Tibial nerve (tissue), 4 donors: ENCODE measurements around the gene WDR31. TPM values are rescaled to one million over a fixed set of nuclear protein-coding genes. Genes with fewer than 3 reads are reported as not detected.
"Not testable (repeated sequence)": the region's sequence is repeated elsewhere in the genome, so short reads cannot be mapped to it uniquely, and the experiment has no call there.

ENCODE experiments used
- DNase-seq, 2 donors: peaks; one replicate each; pipeline ENCODE4 v3.0.0-alpha.2; 2019; ENCODE audit warnings: low spot score in 2 of 2
- H3K27ac ChIP-seq, 4 donors: fragments of 200-600 bp; sonication (generic) in 3 of 4; one replicate each; pipeline ENCODE4 v1.5.1; 2017 to 2019; ENCODE audit warnings: mild to moderate bottlenecking in 1 of 4
- H3K27me3 ChIP-seq, 2 donors: fragments of 200-600 bp; sonication (generic) in 1 of 2; one replicate each; pipeline versions ENCODE4 v1.5.1 to v1.6.0; 2017 to 2019
- H3K36me3 ChIP-seq, 3 donors: fragments of 200-600 bp; sonication (generic); one replicate each; pipeline ENCODE4 v1.5.1; 2018 to 2019
- H3K4me1 ChIP-seq, 4 donors: fragments of 200-600 bp; sonication (generic) in 3 of 4; one replicate each; pipeline ENCODE4 v1.5.1; 2017 to 2019
- H3K4me3 ChIP-seq, 4 donors: fragments of 200-600 bp; sonication (generic) in 3 of 4; one replicate each; pipeline ENCODE4 v1.5.1; 2017 to 2019; ENCODE audit warnings: mild to moderate bottlenecking in 1 of 4, moderate library complexity in 1 of 4
- H3K9me3 ChIP-seq, 4 donors: fragments of 200-600 bp; sonication (generic) in 3 of 4; one replicate each; pipeline ENCODE4 v1.5.1; 2017 to 2019
- CTCF ChIP-seq, 5 experiments: fragments of 200-600 bp in 3 of 5; fragments of 450-650 bp in 2 of 5; sonication (generic) in 3 of 5; IDR thresholded peaks; one replicate each; pipeline ENCODE4 v1.5.1; 2016 to 2019; ENCODE audit warnings: antibody characterized with exemption in 5 of 5, mild to moderate bottlenecking in 3 of 5, moderate library complexity in 2 of 5
- EP300 ChIP-seq, 2 donors: sonication (generic); formaldehyde crosslinking; IDR thresholded peaks; one replicate each; pipeline ENCODE4 v1.6.1; 2017; ENCODE audit warnings: antibody characterized with exemption in 2 of 2, mild to moderate bottlenecking in 1 of 2
- POLR2A ChIP-seq, 2 donors: fragments of 450-650 bp; IDR thresholded peaks; one replicate each; pipeline ENCODE4 v1.6.1; 2017; ENCODE audit warnings: antibody characterized with exemption in 2 of 2, mild to moderate bottlenecking in 2 of 2, moderate library complexity in 2 of 2
- WGBS, 2 donors: methylation state at CpG; one replicate each; pipeline ENCODE4 v1.1.5; 2018; 5-methylcytosine and 5-hydroxymethylcytosine counted together
- total RNA-seq, 4 donors: library from RNA; depleted of rRNA; stranded (reverse); fragments of >200 nt; gene quantifications; one replicate each; pipeline ENCODE4 v1.1.0, GENCODE V29; 2016

Gene WDR31
- total RNA-seq, 4 donors from 2014 or later = 0.60 to 2.8 (median 1.4) TPM

DNA sequence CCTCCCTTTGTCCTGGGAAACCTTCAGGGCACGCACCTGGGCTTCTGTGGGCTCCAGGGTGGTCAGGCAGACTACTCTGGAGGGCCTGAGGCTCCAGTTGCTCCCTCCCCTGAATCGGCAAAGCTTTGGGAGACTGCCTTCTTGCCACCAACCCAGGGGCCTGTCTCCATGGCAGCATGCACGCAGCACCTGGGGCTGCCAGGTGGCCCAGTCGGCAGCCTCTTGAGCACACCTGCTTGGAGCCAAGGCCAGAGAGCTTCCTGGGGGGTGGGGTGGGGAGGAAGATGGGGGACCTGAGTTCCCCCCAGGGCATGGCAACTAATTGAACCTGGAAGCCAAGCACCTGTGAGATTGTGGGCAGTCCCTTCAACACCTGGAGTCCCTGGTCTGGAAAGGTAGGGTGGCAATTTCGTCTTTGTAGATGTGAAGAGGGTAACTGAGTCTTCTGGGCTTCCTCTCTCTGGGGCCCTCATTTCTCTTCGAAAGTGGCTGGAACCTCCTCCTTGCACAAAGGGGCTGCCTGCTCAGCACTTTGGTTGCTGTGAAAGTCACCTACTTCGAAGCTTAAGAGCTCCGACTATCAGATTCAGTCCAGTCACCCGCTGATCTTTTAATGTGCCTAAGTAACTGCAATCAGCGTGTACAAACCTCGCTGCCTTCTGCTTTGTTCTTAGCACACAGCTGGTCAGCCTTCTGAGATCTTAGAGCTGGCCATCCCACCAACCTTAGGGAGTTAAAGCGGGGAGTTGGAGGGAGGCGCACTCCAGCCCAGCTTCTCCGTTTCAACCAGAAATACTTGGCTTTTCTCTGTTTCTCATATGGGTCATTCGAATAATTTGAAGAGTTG lies 40.9 kb downstream of the WDR31 start:
- no peaks in the 10 kb centered on the region for H3K9me3 ChIP-seq
- 84 to 85% methylated on average over 15 of the region's 15 CpGs for WGBS, 2 donors
- TF ChIP-seq EP300 (IDR thresholded peaks at IDR 0.05) (no peak), POLR2A (IDR thresholded peaks at IDR 0.05) (no peak), CTCF (IDR thresholded peaks at IDR 0.05) (no peak)
- no peaks in the 10 kb centered on the region for H3K27me3 ChIP-seq
- no peaks in the 10 kb centered on the region for H3K4me1 ChIP-seq
- H3K27ac ChIP-seq = no peak overlapping the region
- no peak for DNase-seq
- peaks cover 0 to 1% (median 0%) of the 10 kb centered on the region in 3 donors for H3K36me3 ChIP-seq
- H3K4me3 ChIP-seq = no peak overlapping the region

- DNase-seq = no peak
- no peak overlapping the region for H3K4me3 ChIP-seq
- no peaks in the 10 kb centered on the region for H3K4me1 ChIP-seq
- H3K27ac ChIP-seq = no peak overlapping the region
- TF ChIP-seq POLR2A (IDR thresholded peaks at IDR 0.05) = no peak
- TF ChIP-seq EP300 (IDR thresholded peaks at IDR 0.05) = no peak
- no peak for TF ChIP-seq CTCF (IDR thresholded peaks at IDR 0.05)
- H3K9me3 ChIP-seq = no peaks in the 10 kb centered on the region
- H3K27me3 ChIP-seq = no peaks in the 10 kb centered on the region
- WGBS, 2 donors = 88 to 95% methylated on average over 8 of the region's 8 CpGs
- peaks cover 0 to 9% (median 0%) of the 10 kb centered on the region in 3 donors for H3K36me3 ChIP-seq
Measured at GRCh38 chr9:113298311-113298710, 41.8 kb downstream of the WDR31 start.

DNA sequence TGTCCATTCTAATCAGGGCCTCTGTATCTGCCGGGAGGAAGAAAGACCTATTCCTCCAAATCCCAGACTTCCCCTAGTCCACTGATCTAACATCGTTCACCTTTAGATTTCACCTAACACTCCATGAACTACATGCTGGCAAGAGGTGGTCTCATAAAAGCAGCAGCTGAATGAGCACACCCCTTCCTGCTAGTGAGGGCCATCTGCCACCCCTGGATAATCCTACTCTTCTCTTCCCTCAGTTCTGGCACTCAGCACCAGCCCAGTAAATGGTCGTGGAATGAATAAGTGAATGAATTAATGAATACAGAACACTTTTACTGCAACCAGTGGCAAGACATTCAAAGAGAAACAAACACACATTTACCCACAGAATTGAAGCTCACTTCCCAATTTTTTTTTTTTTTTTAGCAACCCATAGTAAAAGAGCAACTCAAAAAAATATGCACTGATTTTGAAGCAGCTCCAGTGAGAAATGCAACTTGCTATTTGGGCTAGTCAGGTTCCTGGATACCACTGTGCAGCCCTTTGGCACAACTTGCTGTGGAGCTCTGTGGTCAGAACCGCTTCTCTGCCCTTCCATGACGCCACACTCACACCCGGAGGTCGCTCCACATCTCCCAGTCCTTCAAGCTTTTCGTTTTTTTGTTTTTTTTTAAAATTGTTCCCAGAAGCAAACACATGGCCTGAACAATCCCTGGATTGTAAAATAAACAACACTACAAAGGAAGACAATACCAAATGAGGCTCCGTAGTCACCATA lies 43.1 kb downstream of the WDR31 start:
- Histone ChIP-seq H3K36me3 (peaks cover 2 to 22% (median 4%) of the 10 kb centered on the region in 3 donors), H3K9me3 (no peaks in the 10 kb centered on the region), H3K4me1 (no peaks in the 10 kb centered on the region), H3K27ac (no peak overlapping the region), H3K27me3 (no peaks in the 10 kb centered on the region), H3K4me3 (no peak overlapping the region)
- DNase-seq = no peak
- no peak for TF ChIP-seq POLR2A (IDR thresholded peaks at IDR 0.05)
- TF ChIP-seq CTCF (IDR thresholded peaks at IDR 0.05) = no peak
- no peak for TF ChIP-seq EP300 (IDR thresholded peaks at IDR 0.05)
- 61 to 64% methylated on average over 9 of the region's 9 CpGs for WGBS, 2 donors

GRCh38 chr9:113296247-113296646 lies 43.8 kb downstream of the WDR31 start:
- H3K27ac ChIP-seq, H3K27me3 ChIP-seq, H3K4me1 ChIP-seq, DNase-seq, H3K9me3 ChIP-seq, H3K4me3 ChIP-seq: not testable (repeated sequence)
- WGBS, 2 donors = 95 to 96% methylated on average over 8 of the region's 8 CpGs
- H3K36me3 ChIP-seq = peaks cover 4 to 29% (median 5%) of the 10 kb centered on the region in 3 donors

- Histone ChIP-seq H3K36me3 (peaks cover 5 to 58% (median 13%) of the 10 kb centered on the region in 3 donors), H3K9me3 (no peaks in the 10 kb centered on the region), H3K27ac (no peak overlapping the region), H3K27me3 (no peaks in the 10 kb centered on the region), H3K4me3 (no peak overlapping the region), H3K4me1 (no peaks in the 10 kb centered on the region)
- no peak for DNase-seq
- TF ChIP-seq EP300 (IDR thresholded peaks at IDR 0.05) (no peak), POLR2A (IDR thresholded peaks at IDR 0.05) (no peak), CTCF (IDR thresholded peaks at IDR 0.05) (no peak)
- 79 to 82% methylated on average over 7 of the region's 7 CpGs for WGBS, 2 donors
Measured at GRCh38 chr9:113293285-113293878, 46.7 kb downstream of the WDR31 start.
